Esophagus muscularis mucosa (tissue), 4 donors: ENCODE data around the gene NAV2. TPM values are rescaled to one million over a fixed set of nuclear protein-coding genes. Genes with fewer than 3 reads are reported as not detected.
"Not testable (repeated sequence)": the region's sequence is repeated elsewhere in the genome, so short reads cannot be mapped to it uniquely, and the experiment has no call there.

Experiments used
- DNase-seq: peaks from one replicate; pipeline ENCODE4 v3.0.0-alpha.2; 2017; ENCODE audit errors: extremely low spot score
- H3K27ac ChIP-seq, 4 donors: fragments of 200-600 bp; sonication (generic); replicated peaks in 1 of 4; 1 replicate in 3 of 4; 2 replicates in 1 of 4; pipeline ENCODE4 v1.5.1; 2016 to 2019; ENCODE audit warnings: mild to moderate bottlenecking in 1 of 4
- H3K27me3 ChIP-seq, 4 donors: fragments of 200-600 bp; sonication (generic); one replicate each; pipeline versions ENCODE4 v1.5.1 to v1.6.0; 2016 to 2019
- H3K36me3 ChIP-seq, 4 donors: fragments of 200-600 bp; sonication (generic); one replicate each; pipeline ENCODE4 v1.5.1; 2016 to 2019
- H3K4me1 ChIP-seq, 4 donors: fragments of 200-600 bp; sonication (generic); one replicate each; pipeline ENCODE4 v1.5.1; 2016 to 2019
- H3K4me3 ChIP-seq, 4 donors: fragments of 200-600 bp; sonication (generic); 1 replicate in 2 of 4; 2 replicates in 2 of 4; pipeline ENCODE4 v1.5.1; 2016 to 2019; ENCODE audit warnings: mild to moderate bottlenecking in 4 of 4, moderate library complexity in 1 of 4
- H3K9me3 ChIP-seq, 4 donors: fragments of 200-600 bp; sonication (generic); 1 replicate in 3 of 4; 2 replicates in 1 of 4; pipeline ENCODE4 v1.5.1; 2016 to 2019
- EP300 ChIP-seq: sonication (generic); formaldehyde crosslinking; IDR thresholded peaks from one replicate; pipeline ENCODE4 v1.6.1; 2017; ENCODE audit warnings: antibody characterized with exemption
- POLR2A ChIP-seq: fragments of 450-650 bp; IDR thresholded peaks from one replicate; pipeline ENCODE4 v1.6.1; 2017; ENCODE audit warnings: antibody characterized with exemption, moderate library complexity, mild to moderate bottlenecking, low read depth
- POLR2AphosphoS5 ChIP-seq, 2 donors: sonication (generic); formaldehyde crosslinking; IDR thresholded peaks; one replicate each; pipeline ENCODE4 v1.6.1; 2017; ENCODE audit warnings: antibody characterized with exemption in 2 of 2
- WGBS: methylation state at CpG from one replicate; pipeline ENCODE4 v1.1.5; 2018; 5-methylcytosine and 5-hydroxymethylcytosine counted together
- intact Hi-C: fragments of 100-400 bp; cut with DNase I; formaldehyde crosslinking; loops from one replicate; pipeline ENCODE4 v1.15.1; 2023
- total RNA-seq, 4 donors: library from RNA; depleted of rRNA; stranded (reverse); fragments of >200 nt; gene quantifications; one replicate each; pipeline versions ENCODE4 v1.1.0 to v1.2.1, GENCODE V29; 2016
- TF ChIP-seq, protein P1 (sequence below), 3 experiments: fragments of 200-600 bp in 2 of 3; fragments of 450-650 bp in 1 of 3; sonication (generic) in 2 of 3; IDR thresholded peaks; one replicate each; pipeline ENCODE4 v1.5.1; 2017 to 2019; ENCODE audit warnings: antibody characterized with exemption in 3 of 3, mild to moderate bottlenecking in 2 of 3, moderate library complexity in 1 of 3

The NAV2 gene
- total RNA-seq, 4 donors from 2014 or later, result 21.9 to 57.0 (median 37.5) TPM

DNA sequence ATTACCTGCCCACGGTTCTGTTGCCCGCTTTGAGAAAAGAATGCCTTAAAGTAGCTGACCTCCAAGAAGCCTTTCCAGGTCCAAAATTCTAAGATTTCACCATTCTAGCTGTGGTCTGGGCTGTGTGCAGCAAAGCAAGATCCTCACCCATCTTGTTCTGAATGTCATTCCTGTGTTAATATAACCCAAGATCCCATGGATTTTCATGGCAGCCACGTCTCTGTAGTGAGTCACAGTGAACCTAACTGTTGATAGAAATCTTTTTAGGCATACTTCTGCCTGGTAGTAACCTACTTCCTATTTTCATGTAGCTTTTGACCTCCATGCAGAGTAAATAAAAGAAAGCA lies 210.0 kb downstream of the NAV2 start:
- Histone ChIP-seq H3K36me3 (peaks cover 0 to 3% (median 0%) of the 10 kb centered on the region in 4 donors), H3K9me3 (no peaks in the 10 kb centered on the region), H3K27ac (no peak overlapping the region), H3K4me3 (no peak overlapping the region), H3K27me3 (no peaks in the 10 kb centered on the region), H3K4me1 (peaks cover 5 to 60% (median 42%) of the 10 kb centered on the region in 4 donors)
- TF ChIP-seq, protein P1, sequence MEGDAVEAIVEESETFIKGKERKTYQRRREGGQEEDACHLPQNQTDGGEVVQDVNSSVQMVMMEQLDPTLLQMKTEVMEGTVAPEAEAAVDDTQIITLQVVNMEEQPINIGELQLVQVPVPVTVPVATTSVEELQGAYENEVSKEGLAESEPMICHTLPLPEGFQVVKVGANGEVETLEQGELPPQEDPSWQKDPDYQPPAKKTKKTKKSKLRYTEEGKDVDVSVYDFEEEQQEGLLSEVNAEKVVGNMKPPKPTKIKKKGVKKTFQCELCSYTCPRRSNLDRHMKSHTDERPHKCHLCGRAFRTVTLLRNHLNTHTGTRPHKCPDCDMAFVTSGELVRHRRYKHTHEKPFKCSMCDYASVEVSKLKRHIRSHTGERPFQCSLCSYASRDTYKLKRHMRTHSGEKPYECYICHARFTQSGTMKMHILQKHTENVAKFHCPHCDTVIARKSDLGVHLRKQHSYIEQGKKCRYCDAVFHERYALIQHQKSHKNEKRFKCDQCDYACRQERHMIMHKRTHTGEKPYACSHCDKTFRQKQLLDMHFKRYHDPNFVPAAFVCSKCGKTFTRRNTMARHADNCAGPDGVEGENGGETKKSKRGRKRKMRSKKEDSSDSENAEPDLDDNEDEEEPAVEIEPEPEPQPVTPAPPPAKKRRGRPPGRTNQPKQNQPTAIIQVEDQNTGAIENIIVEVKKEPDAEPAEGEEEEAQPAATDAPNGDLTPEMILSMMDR (IDR thresholded peaks at IDR 0.05), result no peak
- TF ChIP-seq POLR2AphosphoS5 (IDR thresholded peaks at IDR 0.05), result no peak
- no peak for TF ChIP-seq POLR2A
- no peak for TF ChIP-seq EP300
- DNase-seq, result no peak
- WGBS, result 72% methylated on average over 3 of the region's 3 CpGs
- intact Hi-C loops, result no loop called here

DNA sequence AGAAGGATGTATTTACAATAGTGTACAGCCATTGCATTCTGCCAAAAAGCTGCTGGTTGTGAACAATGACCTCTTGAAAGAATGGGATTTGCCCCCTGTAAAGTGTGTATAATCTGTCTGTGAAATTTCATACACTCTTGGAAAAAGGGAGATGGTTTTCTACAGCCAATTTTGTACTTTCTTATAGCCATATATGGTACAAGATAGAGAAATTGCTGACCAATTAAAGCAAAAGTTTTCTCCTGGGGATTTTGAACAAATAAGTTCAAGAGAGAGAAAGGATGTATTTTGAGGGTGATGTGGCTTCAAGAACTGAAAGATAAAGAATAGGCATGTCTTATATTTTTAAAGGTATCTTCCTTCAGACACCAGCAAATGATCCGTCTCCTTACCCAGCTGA lies 211.0 kb downstream of the NAV2 start:
- Histone ChIP-seq H3K4me1 (peaks cover 5 to 57% (median 39%) of the 10 kb centered on the region in 4 donors), H3K9me3 (no peaks in the 10 kb centered on the region), H3K36me3 (no peaks in the 10 kb centered on the region), H3K27ac (no peak overlapping the region), H3K27me3 (no peaks in the 10 kb centered on the region), H3K4me3 (no peak overlapping the region)
- no peak for DNase-seq
- no peak for TF ChIP-seq EP300
- no peak for TF ChIP-seq POLR2AphosphoS5 (IDR thresholded peaks at IDR 0.05)
- no peak for TF ChIP-seq POLR2A
- TF ChIP-seq, protein P1 (IDR thresholded peaks at IDR 0.05), result no peak
- intact Hi-C loops, result no loop called here
- WGBS, result 80% methylated on average over 1 of the region's 1 CpG

DNA sequence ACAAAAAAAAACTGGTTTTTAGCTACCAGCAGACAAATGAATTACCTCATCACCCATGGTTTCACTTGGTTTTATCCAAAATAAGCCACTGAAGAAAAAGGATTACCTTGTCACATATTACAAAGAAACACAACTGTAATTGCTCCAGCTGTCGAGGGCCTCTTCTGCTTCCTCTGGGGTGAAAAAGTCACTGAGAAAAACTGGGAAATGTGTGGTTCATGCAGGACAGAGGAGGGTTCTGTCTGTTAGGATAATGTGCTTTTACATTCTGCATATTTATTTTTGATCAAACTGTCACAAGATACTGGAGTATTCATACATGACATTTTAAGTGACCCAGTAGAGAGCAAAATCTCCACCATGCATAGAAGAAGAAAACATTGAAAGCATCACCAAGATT lies 211.7 kb downstream of the NAV2 start:
- Histone ChIP-seq H3K27ac (no peak overlapping the region), H3K4me1 (peaks cover 5 to 57% (median 39%) of the 10 kb centered on the region in 4 donors), H3K36me3 (no peaks in the 10 kb centered on the region), H3K4me3 (no peak overlapping the region), H3K27me3 (no peaks in the 10 kb centered on the region), H3K9me3 (no peaks in the 10 kb centered on the region)
- no peak for DNase-seq
- intact Hi-C loops, result no loop called here
- TF ChIP-seq POLR2A (no peak), EP300 (no peak), POLR2AphosphoS5 (IDR thresholded peaks at IDR 0.05) (no peak)
- TF ChIP-seq, protein P1 (IDR thresholded peaks at IDR 0.05), result no peak
- 67% methylated on average over 1 of the region's 1 CpG for WGBS

DNA sequence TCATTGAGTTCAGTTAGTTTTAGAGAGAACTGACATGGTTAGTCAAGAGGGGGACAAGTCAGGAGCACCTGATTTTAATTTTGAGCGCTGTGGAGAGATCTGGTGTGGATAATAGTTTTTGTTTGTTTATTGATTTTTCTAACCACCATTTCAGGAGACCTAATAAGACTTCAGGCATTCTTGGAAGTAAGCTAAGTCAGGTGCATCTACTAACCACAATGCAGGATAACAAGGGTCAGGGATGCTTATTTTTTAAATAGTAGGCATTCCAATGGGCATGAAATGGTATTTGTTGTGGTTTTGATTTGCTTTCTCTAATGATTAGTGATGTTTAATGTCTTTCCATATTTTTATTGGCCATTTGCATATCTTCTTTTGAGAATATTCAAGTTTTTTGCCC lies 212.1 kb downstream of the NAV2 start:
- peaks cover 2 to 57% (median 38%) of the 10 kb centered on the region in 4 donors for H3K4me1 ChIP-seq
- H3K27ac ChIP-seq, result no peak overlapping the region
- DNase-seq, result no peak
- WGBS, result 81% methylated on average over 1 of the region's 1 CpG
- H3K4me3 ChIP-seq, result no peak overlapping the region
- no peaks in the 10 kb centered on the region for H3K36me3 ChIP-seq
- H3K27me3 ChIP-seq, result no peaks in the 10 kb centered on the region
- no peaks in the 10 kb centered on the region for H3K9me3 ChIP-seq
- intact Hi-C loops, result no loop called here
- no peak for TF ChIP-seq POLR2A
- no peak for TF ChIP-seq POLR2AphosphoS5 (IDR thresholded peaks at IDR 0.05)
- no peak for TF ChIP-seq EP300
- TF ChIP-seq, protein P1 (IDR thresholded peaks at IDR 0.05), result no peak

DNA sequence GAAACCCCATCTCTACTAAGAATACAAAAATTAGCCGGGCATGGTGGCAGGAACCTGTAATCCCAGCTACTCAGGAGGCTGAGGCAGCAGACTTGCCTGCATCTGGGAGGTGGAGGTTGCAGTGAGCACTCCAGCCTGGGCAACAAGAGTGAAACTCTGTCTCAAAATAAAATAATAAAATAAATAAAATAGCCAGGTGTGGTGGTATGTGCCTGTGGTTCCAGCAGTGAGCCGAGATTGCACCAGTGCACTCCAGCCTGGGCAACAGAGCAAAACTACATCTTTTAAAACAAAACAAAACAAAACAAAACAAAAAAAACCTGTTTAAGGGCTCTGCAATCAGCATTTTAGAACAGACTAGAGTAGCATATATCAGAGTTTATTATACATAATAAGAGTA lies 214.8 kb downstream of the NAV2 start:
- WGBS, result 73% methylated on average over 2 of the region's 2 CpGs
- Histone ChIP-seq H3K4me1 (peaks cover 0 to 54% (median 53%) of the 10 kb centered on the region in 4 donors), H3K27ac (peak overlapping the region; percentile 37 to 51 (median 42))
- H3K27me3 ChIP-seq, intact Hi-C loops, H3K9me3 ChIP-seq, DNase-seq, H3K36me3 ChIP-seq, H3K4me3 ChIP-seq: not testable (repeated sequence)
